Measurements from ENCODE around the gene GPR78.

DNA sequence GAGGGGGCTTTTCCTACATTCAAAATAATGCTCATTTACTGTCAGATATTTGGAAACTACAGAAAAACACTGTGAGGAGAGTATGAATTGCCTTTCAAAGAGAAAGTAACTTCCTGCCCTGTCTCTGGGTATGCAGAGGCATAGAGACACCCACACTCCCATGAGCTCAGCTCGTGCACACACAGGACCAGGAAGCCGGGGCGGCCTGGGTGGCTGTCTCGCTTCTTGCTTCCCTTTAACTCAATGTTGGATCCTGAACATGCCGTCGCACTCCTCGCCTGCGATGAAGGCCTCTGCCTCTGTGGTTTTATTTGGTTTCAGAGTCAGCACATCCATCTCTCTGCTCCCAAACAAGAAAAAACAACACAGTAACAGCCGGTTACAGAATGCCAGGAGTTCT lies 40.1 kb upstream of the GPR78 start:
- TF ChIP-seq, protein P1, sequence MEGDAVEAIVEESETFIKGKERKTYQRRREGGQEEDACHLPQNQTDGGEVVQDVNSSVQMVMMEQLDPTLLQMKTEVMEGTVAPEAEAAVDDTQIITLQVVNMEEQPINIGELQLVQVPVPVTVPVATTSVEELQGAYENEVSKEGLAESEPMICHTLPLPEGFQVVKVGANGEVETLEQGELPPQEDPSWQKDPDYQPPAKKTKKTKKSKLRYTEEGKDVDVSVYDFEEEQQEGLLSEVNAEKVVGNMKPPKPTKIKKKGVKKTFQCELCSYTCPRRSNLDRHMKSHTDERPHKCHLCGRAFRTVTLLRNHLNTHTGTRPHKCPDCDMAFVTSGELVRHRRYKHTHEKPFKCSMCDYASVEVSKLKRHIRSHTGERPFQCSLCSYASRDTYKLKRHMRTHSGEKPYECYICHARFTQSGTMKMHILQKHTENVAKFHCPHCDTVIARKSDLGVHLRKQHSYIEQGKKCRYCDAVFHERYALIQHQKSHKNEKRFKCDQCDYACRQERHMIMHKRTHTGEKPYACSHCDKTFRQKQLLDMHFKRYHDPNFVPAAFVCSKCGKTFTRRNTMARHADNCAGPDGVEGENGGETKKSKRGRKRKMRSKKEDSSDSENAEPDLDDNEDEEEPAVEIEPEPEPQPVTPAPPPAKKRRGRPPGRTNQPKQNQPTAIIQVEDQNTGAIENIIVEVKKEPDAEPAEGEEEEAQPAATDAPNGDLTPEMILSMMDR (IDR thresholded peaks at IDR 0.05): no peak
- TF ChIP-seq POLR2A (IDR thresholded peaks at IDR 0.05) (no peak), POLR2AphosphoS5 (IDR thresholded peaks at IDR 0.05) (no peak)

All from prostate gland (tissue), 2 donors.